ENCODE measurements around the gene SMG9.
"Not testable (repeated sequence)": the region's sequence is repeated elsewhere in the genome, so short reads cannot be mapped to it uniquely, and the experiment has no call there.

The SMG9 gene

GRCh38 chr19:43690890-43691289 is 63.9 kb downstream of the SMG9 start:
- no peak for DNase-seq (ENCODE audit: low spot score)

GRCh38 chr19:43690444-43690843 is 64.3 kb downstream of the SMG9 start:
- DNase-seq (ENCODE audit: low spot score) = no peak

- DNase-seq (ENCODE audit: low spot score) = no peak
These were observed 66.6 kb downstream of the SMG9 start for GRCh38 chr19:43688059-43688701.

GRCh38 chr19:43687660-43687997 is 67.1 kb downstream of the SMG9 start:
- DNase-seq (ENCODE audit: low spot score) = no peak

- DNase-seq (ENCODE audit: low spot score) = no peak
These were observed 70.4 kb downstream of the SMG9 start for GRCh38 chr19:43684326-43684725.

- no peak for DNase-seq (ENCODE audit: low spot score)
These were observed 70.9 kb downstream of the SMG9 start for GRCh38 chr19:43683905-43684304.

- no peak for DNase-seq (ENCODE audit: low spot score)
These were observed 71.7 kb downstream of the SMG9 start for GRCh38 chr19:43682824-43683661.

GRCh38 chr19:43682269-43682668 is 72.5 kb downstream of the SMG9 start:
- not testable (repeated sequence) for DNase-seq (ENCODE audit: low spot score)

GRCh38 chr19:43681821-43682220 is 72.9 kb downstream of the SMG9 start:
- DNase-seq (ENCODE audit: low spot score) = no peak

- DNase-seq (ENCODE audit: low spot score) = no peak
These were observed 76.1 kb downstream of the SMG9 start for GRCh38 chr19:43678512-43679261.
